GM18520 (cell line): Measurements from ENCODE around the gene ITPR1.

Experiments
- ATAC-seq: cut with Tn5 transposase; IDR thresholded peaks from one replicate; pipeline ENCODE4 v1.9.1; 2021; ENCODE audit not compliant: unreplicated experiment

Gene ITPR1

DNA sequence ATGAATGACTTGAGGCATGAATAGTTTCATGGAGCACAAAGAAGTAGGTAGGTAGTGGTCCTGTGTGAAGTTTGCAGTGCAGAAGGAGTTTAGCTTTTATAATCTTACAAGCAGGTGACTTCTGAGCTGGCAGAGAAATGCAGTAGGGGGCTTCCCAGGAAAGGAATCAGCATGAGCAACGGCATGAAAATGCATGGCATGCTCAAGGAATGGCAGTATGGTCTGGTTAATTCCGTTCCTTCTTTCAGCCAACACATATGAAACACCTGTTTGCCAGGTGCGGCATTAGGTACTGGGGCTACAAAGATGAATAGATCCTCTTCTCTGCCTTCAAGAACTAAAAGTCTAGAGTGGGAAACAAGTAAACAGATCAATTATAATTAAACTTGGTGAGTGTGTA, 348.1 kb downstream of the ITPR1 start:
- no peak for ATAC-seq

DNA sequence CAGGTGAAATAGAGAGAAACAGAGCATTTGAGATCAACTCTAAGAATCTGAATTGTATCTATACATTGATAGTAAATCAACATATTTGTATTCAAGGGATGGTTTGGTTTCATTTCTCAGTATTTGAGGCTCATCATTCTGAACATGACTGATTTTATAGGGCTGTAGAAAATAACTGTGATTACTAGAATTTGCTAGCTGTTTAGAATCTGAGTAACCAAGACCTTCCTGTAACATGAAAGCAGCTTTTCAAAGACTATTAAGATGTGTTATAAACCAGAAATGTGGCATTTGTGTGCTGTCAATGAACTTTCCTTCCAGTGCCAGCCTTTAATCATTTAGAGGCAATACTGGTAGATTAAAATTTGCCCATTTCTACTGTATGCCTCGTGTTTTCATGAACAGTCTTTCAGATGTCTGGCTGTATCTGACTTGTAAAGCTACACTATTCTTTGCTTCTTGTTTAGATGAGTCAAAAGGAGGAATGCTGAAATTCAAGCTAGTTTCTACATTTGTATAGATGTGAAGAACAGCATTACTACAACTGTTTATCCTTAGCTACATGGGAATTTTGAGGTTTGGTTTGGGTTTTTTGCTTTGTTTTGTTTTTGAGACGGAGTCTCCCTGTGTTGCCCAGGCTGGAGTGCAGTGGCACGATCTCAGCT, 348.8 kb downstream of the ITPR1 start:
- no peak for ATAC-seq

DNA sequence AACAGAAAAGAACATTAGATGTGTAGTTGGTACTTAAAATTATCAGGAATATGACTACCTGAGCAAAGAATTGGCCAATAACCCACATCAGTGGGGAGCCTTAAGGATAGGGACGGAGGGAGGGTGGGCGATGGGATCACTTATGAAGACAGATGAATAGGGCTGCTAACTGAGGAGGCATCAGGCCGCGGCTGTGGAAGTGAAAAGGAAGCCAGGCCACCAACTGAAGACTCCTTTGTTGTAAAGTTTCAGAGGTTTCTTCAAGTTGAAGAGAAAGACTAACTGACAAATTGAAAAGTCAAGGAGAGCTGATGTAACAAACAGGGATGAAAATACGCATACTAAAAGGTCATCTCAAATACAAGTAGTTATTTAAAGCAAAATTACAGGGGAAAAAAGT, 350.5 kb downstream of the ITPR1 start:
- no peak for ATAC-seq

DNA sequence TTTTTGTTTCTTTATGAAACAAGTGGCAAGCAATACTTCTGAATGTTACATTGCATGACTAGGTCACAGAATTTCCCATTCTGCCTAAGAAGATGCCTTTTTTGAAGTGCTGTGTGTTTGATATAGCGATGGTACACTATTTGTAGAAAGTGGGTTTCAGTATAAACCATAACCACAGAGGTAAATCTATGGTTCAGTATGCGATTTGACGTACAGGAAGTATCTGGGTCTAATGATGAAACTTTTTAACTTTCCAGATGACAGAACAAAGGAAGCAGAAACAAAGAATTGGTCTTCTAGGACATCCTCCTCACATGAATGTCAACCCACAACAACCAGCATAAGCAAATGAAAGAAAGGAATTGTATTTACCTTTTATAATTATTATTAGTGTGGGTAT, 352.7 kb downstream of the ITPR1 start:
- ATAC-seq: peak; percentile 65

DNA sequence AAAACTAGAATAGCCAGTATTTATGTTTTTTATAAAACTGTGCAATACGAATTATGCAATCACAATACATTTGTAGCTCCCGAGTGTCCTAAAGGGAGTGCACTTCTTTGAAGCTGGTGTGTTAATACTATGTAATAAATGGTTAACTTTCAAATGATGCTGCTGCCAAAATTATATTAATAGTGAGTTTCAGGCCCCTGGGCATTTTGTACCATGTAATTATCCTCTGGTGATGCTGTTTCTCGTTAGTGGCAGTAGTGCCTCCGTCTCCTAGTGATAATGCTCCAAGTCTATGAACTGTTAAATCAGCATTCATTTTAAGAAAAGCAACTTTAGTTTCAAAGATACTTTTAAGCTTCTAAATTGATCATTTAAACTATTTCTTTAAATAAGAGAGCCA, 353.4 kb downstream of the ITPR1 start:
- no peak for ATAC-seq

DNA sequence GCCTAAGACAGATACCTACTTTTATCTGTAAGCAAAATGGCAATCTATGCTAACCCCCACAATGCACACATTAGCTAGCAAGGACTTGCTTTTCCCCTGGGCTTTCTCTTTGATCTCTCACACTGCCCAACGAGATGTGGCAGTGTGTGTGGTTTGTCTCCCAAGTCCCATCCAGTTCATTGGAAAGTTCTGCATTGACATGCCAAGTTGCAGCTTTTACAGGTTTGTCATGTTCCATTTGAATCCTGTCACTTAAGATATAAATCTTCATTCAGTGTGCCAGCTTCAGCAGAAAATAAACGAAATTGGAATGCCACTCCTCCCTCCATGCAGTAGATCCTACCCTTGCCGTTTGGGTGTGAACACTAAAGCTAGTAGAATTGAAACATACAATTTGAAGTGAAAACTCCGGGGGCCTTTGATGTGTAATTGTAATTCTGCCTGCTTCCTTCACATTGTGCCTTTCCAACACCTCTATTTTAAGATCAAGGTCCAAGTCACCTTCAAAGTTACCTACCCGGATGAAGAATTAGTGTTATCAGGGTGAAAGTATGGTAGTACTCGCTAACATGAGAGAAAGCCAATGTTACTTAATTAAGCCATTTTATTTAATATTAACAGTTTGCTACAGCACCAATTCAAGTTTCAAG, 355.2 kb downstream of the ITPR1 start:
- ATAC-seq: no peak

DNA sequence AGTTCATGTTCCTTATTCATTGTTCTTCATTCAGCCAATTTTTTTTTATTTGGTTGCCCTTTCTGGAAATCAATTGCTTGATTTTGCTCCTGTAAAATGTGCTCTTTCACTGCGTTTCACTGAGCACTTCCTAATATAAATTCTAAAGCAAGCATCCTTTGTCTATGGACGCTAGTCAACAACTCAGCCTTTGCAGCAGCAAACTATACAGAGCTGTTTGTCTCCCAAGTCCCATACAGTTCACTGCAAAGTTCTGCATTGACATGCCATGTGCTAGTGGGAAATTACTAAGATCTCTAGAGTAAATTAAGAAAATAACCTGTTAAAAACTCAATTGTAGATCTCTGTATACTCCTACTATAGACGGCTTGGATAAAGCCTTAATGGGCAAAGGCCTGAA, 356.0 kb downstream of the ITPR1 start:
- ATAC-seq: no peak

DNA sequence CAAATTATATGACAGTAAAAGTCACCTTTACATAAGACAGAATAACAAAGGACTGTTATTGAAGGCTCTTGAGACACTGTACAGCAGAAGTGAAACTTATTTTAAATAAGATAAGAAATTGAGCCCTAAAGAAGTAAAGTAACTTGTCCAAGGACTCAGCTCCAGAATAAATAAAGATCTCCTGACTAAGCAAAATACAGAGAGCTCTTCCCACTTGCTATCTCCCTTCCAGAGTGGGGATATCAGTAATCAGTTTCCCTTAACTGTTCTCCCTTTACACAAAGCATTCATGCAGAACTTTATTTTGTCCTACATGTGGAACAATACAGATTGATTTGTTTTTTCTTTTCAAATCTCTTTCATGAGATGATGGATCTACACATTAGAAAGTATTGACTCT, 356.6 kb downstream of the ITPR1 start:
- ATAC-seq: no peak

DNA sequence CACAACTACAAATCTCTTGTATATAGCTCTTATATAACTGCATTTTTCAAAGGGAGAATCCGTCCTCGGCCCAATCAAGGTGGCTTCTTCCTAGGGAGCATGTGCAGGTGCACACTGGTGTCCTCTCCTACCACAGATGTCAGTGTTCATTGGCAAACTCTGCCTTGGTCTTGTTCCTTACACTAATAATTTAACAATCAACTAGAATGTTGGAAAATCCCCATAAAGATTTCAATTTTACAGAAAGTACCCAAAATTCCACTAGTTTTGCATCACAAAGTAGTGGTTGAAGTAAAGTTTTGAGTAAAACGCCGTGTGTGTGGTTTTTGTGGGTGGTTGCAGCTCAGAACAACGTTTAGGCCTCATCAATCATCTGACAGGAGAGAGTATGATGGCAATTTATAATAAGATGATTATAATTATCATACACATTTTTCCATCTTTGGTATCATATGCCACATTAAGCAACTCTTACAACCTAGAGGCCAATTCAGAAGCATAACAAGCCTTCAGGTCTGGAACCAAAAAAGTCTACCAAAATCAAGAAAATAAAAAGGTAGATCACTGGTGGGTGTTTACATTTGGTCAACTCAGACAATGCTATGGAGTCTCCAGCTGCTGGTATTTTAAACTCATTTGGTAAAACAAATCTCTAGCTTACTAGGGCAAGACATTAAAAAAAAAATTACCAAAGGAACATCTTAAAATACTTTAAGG, 357.2 kb downstream of the ITPR1 start:
- peak; percentile 26 for ATAC-seq

DNA sequence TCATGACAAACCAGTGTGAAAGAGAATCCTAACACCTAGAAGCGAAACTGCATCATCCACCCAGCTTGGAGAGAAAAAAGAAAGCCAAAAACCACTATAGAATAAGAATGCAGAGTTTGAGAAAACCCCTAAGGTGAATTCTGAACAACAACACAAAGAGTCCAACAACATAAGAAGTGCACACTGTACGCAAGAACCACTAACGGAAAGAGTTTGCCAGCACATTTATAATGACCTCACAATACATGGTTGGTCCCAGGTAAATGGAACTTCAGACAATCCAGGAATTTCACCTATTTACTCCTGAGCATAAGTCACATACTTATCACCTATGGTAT, 357.7 kb downstream of the ITPR1 start:
- peak; percentile 58 for ATAC-seq

DNA sequence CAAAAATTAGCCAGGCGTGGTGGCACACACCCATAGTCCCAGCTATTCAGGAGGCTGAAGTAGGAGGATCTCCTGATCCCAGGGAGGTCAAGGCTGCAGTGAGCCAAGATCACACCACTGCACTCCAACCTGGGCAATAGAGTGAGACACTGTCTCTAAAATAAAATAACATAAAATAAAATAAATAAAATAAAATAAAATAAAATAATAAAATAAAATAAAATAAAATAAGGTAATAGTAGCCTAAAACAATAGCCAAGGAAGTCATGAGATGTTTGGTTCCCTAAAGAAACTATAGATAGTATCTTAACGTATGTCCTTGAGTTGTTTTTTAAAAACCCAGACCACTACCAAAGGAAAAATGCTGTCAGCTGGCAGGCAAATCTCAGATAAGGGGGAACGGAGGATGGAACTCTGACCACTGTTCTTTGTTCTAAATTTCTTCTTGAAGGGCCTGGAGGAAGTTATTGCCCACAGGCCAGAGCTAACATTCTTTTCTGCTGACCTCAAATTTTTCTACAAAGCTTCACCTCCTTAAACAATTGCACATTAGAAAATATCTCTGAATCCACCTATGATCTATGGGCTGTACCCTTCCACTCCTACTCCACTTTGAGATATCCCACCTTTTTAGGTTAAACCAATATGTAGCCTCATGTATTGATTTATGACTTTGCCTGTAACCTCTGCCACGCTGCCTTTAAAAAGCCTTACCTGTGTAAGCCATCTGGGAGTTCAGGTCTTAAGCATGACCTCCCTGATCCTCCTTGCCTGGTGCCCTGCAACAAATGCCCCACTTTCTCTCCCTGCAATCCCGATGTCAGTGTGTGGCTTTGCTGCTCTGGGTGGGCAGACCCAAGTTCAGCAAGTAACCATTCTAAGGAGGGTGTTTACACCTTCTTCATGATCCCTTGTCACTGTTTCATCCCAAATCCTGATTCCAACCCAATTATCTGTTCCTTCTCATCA, 359.9 kb downstream of the ITPR1 start:
- no peak for ATAC-seq

DNA sequence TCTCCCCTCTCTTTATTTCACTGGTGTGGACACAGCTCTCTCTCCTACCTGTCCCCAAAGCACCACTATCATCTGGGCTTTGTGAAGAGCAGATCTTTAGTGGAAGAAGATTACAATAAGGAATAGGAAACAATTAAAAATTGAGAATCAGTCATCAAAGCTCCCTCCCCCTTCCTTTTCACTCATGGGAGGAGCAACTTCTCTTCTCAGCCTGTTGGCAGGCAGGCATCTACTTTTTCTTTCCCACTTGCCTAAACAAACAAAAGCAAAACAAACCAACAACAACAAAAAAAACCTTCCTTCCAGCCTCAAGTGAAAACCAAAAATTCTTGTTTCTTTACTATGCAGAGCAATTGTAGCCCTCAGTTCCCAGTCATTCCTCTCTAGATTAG, 360.6 kb downstream of the ITPR1 start:
- no peak for ATAC-seq

DNA sequence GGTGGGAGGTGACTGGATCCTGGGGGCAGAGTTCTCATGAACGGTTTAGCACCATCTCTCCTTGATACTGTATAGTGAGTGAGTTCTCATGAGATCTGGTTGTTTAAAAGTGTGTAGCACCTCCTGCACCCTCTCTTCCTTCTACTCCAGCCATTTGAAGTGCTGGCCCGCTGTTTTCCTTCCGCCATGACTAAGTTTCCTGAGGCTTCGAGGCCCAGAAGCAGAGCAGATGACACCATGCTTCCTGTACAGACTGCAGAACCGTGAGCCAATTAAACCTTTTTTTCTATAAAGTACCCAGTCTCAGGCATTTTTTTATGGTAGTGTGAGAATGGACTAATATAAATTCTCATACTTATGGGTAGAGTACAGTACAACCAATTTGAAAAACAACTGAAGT, 362.5 kb downstream of the ITPR1 start:
- no peak for ATAC-seq

DNA sequence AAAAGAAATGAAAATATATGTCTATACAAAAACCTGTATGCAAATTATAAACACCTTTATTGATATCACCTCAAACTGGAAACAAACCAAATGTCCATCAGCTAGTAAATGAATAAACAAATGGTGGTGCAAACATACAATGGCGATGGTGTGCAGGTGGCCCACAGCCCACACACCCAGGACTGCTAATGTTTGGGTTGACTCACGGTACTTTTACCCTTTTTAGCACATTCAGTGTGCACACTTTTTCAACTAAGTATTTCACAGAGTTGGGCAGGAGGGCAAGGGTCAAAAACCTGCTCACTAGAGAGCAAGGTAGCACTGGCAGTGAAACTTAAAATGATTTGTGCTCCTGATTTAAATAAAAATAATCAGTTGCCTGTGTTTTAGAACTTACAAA, 363.0 kb downstream of the ITPR1 start:
- ATAC-seq: peak; percentile 44

DNA sequence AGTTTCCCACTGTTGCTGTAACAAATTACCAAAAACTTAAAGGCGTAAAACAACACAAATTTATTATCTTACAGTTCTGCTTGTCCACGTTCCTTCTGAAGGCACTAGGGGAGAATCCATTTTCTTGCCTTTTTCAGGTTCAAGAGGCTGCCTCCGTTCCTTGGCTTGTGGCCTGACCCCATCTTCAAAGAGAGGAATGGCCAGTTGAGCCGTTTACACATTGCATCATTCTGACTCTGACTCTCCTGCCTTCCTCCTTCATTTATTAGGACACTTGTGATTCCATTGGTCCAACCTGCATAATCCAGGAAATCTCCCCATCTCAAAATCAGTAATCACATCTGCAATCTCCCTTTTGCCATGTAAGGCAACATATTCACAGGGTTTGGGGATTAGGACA, 363.4 kb downstream of the ITPR1 start:
- ATAC-seq: no peak

DNA sequence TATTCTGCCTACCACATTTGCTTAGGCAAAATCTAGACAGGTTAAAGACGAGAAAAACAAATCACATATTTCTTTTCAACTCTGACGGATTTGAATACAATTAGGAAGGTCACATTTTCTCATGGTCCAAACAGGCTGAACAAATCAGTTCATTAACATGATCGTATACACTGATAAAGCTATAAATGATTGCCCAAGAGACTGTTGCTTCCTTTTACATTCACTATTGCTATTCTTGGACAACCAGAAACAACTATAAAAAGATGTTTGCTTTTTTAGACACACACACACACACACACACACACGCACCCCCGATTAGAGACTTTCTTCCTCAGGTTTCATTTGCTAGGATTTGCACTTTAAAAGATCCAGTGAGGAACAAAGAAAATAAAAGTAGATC, 363.8 kb downstream of the ITPR1 start:
- ATAC-seq: no peak

DNA sequence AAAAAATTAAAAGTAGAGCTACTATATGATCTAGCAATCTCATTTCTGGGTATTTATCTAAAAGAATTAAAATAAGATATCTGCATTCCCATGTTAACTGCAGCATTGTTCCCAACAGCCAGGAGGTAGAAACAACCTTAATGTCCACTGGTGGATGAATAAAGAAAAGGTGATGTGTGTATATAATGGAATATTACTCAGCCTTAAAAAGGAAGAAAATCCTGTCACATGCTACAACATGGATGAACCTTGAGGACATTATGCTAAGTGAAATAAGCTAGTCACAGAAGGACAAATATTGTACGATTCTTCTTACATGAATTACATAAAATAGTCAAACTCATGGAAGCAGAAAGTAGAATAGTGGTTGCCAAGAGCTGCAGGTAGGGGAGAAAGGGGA, 366.6 kb downstream of the ITPR1 start:
- no peak for ATAC-seq

DNA sequence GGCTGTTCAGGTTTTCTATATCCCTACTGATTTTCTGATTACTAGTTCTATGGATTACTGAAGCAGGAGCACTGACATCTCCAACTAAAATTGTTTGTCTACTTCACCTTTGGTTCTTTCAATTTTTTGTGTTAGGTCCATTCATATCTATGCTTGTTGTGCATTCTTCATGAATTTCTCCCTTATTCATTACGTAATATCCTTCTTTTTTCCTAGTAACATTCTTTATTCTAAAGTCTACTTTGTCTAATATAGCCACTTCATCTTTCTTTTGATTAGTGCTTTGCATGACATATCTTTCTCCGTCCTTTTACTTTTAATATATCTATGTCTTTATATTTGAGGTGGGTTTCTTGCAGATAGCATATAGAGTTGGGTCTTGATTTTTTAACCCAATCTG, 369.8 kb downstream of the ITPR1 start:
- ATAC-seq: no peak

DNA sequence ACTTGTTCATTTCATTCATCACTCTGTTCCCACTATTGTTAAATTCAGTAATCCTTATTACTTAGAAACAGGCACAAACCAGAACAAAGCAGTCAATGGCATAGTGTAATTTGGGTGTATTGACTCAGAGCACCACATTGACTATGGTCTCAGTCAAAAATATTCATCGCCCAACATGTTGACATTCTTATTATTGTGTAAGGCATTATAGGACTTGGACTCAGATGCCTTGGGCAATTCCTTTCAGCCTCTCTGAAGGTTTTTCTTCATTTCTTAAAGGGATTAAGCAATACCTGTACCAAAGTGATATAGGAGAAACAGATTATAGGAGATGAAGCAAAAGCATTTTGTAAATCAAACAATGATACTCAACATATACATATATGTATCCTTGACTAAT, 371.4 kb downstream of the ITPR1 start:
- no peak for ATAC-seq

DNA sequence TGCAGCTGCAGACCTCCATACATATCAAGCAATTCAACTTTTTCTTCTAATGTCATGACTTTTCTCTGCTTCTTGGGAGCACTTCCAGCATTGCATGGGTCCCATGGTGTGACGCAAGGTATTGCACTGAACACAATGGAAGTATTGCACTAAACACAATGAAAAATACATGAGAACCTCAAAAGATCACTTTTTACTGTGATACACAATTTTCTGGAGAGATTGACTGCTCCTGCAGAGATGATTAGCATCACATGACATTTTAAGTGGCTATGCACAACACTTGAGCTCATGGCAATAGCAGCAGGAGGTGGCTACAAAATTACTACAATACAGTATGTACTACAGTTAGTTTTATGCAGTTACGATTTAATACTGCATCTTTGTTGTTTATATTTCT, 372.6 kb downstream of the ITPR1 start:
- no peak for ATAC-seq

DNA sequence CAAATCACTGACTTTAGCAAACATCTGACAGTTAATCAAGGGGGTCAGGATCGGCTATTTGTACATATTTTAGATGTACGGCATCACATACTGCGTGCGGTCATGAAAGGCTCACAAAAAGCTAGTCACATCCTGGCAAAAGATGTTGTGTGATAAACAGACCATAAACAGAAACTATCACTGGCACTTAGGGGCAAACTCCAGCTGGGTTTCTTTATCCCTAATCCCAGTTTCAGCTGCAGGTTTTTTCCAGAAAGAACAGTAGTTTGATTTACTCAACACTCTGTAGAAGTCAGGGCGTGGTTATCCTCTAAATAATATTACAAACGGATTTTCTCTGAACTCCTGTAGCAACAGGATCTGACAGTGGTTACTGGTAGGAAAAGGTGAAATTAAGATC, 373.7 kb downstream of the ITPR1 start:
- ATAC-seq: no peak
